GM04503 (cell line): ENCODE measurements around the gene SOST.

Source experiments
- DNase-seq: peaks from one replicate; pipeline ENCODE4 v3.0.0-alpha.2; 2012; ENCODE audit warnings: low read depth

Gene SOST

GRCh38 chr17:43741636-43742035 lies 17.0 kb downstream of the SOST start:
- no peak for DNase-seq

- no peak for DNase-seq
Measured at GRCh38 chr17:43740541-43740940, 18.1 kb downstream of the SOST start.

DNA sequence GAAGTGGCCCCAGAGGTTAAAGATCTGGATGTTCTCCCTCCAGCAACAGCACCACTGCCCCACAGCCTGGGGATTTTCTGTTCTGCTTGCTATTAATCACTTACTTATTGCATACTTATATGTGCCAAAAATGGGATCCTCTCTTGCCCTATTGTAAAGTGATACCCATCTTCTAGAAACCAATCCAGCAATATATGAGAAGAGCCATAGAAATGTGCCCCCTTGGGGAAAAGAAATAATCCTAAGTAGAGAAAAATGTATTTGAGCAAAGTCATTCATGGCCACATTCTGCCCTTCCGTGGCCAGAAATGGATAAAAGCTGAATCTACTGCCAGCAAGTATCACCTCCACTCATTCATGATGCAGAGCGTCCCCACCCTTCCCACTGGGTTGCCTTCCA lies 20.9 kb downstream of the SOST start:
- DNase-seq: no peak

- no peak for DNase-seq
Measured at GRCh38 chr17:43736389-43736788, 22.2 kb downstream of the SOST start.

- DNase-seq: peak; percentile 88
Measured at GRCh38 chr17:43734376-43734775, 24.2 kb downstream of the SOST start.

DNA sequence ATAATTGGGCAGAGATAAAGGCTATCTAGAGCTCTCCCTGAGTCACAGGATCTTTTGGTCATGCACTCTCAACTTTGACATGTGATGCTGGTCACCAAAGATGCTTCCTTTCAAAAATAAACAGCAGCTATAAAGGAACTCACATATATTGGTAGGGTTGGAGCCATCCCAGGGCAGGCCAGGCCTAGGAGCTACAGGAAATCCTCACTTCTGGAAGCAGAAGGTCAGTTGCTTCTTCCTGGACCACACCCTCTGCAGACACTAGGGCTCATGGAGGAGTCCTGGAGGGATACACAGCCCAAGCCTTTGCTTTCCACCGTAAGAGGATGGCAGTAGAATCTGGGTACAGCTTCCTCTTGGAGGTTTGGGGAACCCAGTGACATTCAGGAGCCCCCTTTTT lies 24.6 kb downstream of the SOST start:
- DNase-seq: no peak

- peak; percentile 83 for DNase-seq
Measured at GRCh38 chr17:43732958-43733357, 25.6 kb downstream of the SOST start.

GRCh38 chr17:43728081-43728480 lies 30.5 kb downstream of the SOST start:
- no peak for DNase-seq

DNA sequence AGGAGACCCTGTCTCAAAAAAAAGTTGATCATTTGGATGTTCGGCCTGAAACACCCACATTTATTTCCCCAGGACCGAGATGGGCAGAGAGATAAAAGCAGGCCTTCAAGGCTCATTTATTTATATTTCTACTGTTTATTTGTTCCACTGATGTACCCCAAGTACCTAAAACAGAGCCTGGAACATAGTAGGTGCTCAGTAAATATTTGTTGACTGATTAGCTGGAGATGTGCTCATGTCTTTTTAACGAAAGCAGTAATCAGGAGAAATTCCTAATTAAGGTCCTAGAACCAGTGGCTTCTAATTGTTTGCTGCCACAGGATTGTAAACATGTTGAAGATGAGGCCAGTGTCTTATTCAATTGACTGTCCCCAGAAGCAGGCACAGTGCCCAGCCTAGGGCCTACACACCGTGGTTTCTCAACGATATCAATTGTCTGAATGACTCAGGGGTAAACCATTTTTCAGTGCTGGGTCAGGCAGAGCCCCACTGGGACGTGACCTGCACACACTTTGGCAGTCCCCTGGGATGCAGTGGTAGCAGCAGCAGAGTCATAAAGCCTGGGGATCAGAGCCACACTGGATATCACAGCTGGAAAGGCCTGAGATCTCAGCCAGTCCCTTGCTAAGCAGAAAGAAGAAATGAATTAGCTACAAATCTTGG lies 34.8 kb downstream of the SOST start:
- peak; percentile 72 for DNase-seq

DNA sequence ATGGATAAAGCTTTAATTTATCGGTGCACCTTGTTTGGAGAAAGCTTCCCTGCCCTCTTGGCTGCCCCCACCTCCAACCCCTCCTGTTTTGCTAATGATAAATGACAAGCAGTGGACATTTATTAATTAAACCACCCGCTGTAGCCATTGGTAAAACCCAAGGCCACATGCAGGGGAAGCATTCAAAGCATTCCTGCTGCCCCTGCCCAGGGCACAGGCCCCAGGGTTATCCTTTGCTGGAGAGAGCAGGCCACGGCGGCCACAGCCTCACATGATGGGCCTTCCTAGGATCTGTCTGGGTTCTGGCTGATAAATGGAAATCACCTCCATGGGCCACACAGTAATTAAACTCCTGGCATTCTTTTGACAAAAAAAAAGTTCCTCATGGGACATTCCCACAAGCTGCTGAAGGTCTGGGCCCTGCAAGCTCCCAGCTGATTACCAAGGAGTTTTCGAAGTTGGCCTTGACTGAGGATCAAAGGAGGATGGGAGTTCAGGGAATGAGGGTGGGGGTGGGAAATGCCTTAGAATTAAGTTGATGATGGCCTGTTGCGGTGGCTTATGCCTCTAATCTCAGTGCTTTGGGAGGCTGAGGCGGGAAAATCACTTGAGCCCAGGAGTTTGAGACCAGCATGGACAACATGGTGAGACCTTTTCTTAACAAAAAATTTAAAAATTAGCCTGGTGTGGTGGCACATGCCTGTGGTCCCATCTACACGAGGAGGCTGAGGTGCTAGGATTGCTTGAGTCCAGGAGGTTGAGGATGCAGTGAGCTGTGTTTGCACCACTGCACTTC lies 35.5 kb downstream of the SOST start:
- DNase-seq: no peak

- DNase-seq: no peak
Measured at GRCh38 chr17:43722269-43722619, 36.3 kb downstream of the SOST start.

DNA sequence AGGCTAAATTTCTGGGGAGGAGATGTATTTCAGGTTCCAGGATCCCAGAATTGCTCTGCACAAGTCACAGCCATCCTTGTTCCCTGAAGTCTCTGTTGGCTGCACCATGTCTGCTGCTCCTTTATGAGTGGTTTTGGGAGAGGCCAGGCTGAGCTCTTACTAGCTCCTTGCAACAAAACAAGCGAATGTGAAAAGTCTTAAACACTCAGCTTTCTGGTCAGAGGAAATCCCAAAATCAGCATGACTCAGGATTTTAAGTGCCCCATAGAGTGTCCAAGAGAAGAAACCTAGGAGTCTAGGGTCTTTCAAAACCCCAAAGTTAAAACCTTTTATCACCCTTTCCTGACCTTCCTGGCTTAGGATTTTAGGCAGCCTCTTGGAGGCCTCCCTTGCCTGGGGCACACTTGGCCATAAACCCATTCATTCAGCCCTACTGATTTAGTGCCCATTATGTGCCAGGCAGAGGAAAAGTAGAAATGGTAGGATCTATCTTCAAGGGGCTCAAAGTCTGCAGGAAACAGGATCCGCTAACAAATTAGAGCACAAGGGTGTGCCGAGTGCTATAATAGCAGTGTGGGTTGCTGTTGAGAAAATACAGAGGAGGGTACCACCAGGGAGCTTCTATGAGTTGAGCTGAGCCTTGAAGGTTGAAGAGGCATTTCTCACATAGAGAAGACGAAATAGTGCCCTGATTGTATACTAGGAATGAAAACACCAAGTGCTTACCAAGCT lies 36.9 kb downstream of the SOST start:
- no peak for DNase-seq

GRCh38 chr17:43720311-43721060 lies 38.1 kb downstream of the SOST start:
- DNase-seq: no peak

DNA sequence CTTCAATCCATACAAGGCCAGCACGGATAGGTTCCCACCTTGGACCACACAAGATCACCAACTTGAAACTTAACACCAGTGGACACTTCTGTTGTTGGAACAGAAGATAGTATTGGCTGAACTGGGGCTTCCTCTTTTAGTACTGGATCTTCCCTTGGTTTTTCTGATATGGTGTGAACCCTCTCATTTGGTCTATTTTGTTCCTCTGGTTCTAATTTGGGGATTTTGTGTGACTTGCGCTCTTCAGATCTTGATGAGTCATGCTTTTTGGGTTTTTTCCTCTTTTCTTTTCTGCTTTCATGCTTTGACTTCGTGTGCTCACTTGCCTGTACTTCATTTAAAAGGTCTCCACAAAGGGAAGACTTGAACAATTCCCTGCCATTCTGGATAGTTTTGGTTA lies 39.0 kb downstream of the SOST start:
- no peak for DNase-seq

DNA sequence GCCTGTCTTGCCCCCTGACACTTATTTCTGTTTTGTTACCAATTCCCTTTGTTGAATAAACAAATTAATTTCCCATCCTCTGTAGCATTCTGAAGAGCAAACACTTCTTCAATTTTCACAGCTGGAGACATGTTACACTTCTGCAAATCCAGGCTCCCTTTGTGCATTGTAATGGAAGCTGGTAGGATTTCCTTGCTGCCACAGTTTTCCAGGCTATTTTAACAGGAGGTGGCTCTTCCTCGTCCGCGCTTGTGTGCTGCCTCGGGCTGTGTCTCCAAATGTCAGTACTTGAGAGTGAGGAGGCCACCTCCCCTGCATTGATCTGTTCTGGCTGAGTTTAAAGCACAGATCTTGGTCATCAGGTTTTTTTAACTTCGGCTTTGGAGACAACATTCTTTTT lies 40.0 kb downstream of the SOST start:
- DNase-seq: no peak

DNA sequence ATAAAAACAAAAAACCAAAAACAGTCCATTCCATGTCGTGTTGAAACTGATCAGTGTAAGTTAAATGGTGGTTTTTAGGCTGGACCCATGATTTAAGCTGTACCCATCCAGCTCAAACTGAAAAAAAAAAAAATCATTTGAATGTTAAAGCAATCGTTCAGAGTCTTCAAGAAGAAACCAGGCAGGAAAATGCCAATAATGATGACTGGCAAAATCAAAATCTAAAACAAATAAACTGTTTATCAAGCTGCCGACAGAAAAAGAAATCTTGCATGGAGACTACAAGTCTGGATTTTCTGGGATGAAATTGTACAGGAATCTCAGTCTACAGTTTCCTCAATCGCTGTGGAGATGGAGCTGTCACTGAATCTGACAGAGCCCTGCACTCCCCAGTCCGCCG lies 40.7 kb downstream of the SOST start:
- DNase-seq: no peak

DNA sequence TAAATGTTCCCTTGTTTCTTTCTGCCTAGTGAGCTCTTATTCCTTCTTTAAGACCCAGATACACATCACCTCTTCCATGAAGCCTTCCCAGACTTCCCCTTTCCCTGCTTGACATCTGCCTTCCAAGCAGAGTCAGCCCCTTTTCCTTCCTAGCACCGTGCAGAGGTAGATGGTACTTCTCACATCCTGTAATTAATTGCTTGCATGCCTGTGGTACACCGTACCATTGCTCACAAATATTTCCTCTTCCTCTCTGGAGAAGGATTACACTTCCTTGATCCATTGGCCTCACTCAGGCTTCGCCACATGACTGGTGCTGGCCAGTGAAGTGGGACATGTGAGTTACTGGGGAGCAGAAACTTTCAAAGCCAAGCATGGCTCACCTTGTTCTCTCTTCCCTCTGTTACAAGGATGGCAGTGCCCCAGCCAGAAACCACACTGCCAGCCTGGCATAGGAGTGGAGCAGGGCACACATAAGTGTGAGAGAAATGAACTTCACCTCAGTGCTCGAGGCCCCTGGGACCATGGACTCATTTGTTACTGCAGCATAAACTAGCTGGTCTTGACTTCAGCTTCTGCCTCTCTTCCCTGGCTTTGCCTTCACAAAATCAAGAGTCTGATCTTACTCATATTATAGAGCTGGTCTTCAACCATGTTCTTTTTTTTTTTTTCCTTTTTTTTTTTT lies 44.0 kb downstream of the SOST start:
- no peak for DNase-seq

- no peak for DNase-seq
Measured at GRCh38 chr17:43713494-43714162, 45.0 kb downstream of the SOST start.

DNA sequence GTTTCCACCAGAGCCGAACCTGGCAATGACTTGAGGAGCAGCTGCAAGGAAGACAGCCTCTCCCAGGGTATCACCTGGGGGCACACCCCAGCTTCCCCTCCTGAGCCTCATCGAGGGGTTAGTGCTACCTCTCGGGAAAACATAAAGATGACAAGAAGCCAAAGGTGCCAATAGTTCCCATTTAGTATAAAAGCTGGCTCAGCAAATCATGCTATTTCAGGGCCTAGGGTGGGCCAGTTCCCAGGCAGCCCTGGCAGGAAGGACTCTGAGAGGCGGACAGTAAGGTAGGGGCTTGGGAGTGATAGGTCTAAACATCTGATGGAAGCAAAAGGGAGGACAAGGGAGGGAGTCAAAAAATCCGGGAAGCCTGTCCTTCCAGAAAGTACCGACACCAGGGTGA lies 46.2 kb downstream of the SOST start:
- no peak for DNase-seq

- no peak for DNase-seq
Measured at GRCh38 chr17:43710101-43710500, 48.5 kb downstream of the SOST start.

DNA sequence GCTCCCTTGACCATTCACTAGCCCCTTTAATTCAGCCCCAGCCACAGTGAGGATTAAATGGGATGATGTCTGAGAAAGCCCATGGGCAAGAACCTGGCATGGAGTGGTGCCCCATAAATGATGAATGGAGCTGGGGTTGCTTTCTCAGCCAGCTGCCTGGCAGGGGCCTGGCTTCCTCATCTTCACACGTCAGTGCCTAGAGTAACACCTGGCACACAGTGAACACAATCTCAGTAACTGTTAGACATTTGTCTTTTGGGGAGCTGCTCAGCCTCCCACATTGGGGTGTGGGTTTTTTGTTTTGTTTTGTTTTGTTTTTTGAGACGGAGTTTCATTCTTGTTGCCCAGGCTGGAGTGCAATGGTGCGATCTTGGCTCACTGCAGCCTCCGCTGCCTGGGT lies 49.4 kb downstream of the SOST start:
- DNase-seq: no peak
